AG10803 (cell line): ENCODE data around the gene CCDC51.

Source experiments
- DNase-seq: peaks from one replicate; pipeline ENCODE4 v3.0.0; 2010; ENCODE audit warnings: low read depth
- H3K4me3 ChIP-seq: 2 replicates; pipeline ENCODE4 v1.5.1; 2011; ENCODE audit warnings: mild to moderate bottlenecking, low read length, control low read depth
- CTCF ChIP-seq: conservative IDR thresholded peaks from 2 replicates; pipeline ENCODE4 v1.5.1; 2011; ENCODE audit warnings: mild to moderate bottlenecking, low read length, control low read depth, inconsistent platforms

CCDC51 gene

GRCh38 chr3:48469046-48469915, 29.4 kb upstream of the CCDC51 start:
- no peak overlapping the region for H3K4me3 ChIP-seq
- TF ChIP-seq CTCF = no peak
- DNase-seq = no peak

- no peak for TF ChIP-seq CTCF
- no peak overlapping the region for H3K4me3 ChIP-seq
- no peak for DNase-seq
Observed at GRCh38 chr3:48468329-48468731, 28.4 kb upstream of the CCDC51 start.

- no peak for TF ChIP-seq CTCF
- DNase-seq = no peak
- H3K4me3 ChIP-seq = no peak overlapping the region
Observed at GRCh38 chr3:48467473-48468267, 27.8 kb upstream of the CCDC51 start.

- no peak for DNase-seq
- no peak for TF ChIP-seq CTCF
- H3K4me3 ChIP-seq = peak overlapping the region; percentile 60
Observed at GRCh38 chr3:48467110-48467454, 27.2 kb upstream of the CCDC51 start.

- TF ChIP-seq CTCF = no peak
- peak overlapping the region; percentile 60 for H3K4me3 ChIP-seq
- DNase-seq = peak; percentile 9
Observed at GRCh38 chr3:48466386-48467109, 26.6 kb upstream of the CCDC51 start.

- H3K4me3 ChIP-seq = peak overlapping the region; percentile 60
- DNase-seq = peak; percentile 100
- TF ChIP-seq CTCF = peak; percentile 75
Observed at GRCh38 chr3:48465531-48466378, 25.8 kb upstream of the CCDC51 start.
